ENCODE measurements around the gene TTC12.

DNA sequence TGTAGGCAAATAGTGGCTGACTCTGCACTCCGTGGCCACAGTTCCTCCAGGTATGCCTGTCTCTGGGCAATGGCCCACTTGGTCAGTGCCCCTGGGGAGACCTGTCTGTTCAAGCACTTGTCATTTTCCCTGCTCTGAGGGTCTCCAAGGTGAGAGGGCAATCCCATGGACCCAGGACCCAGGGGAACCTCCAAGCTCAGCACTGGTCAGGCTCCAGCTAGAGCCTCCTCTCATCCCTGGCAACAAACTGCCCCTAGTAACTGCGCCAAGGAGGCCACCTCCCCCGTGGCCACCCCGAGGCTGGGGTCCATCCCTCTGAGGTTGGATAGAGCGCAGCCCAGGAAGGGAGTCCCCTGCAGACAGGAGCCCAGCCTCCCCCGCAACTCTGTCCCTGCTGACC, 72.5 kb downstream of the TTC12 start:
- TF ChIP-seq GATA2 (IDR thresholded peaks at IDR 0.05; ENCODE audit: low read depth, low read length) = no peak
- TF ChIP-seq GATA3 (IDR thresholded peaks at IDR 0.05; ENCODE audit: low read depth, low read length) = no peak

Measured in SH-SY5Y (cell line).